ENCODE results near the gene RAPSN. TPM values are rescaled to one million over a fixed set of nuclear protein-coding genes. Genes with fewer than 3 reads are reported as not detected.

Gene RAPSN
- total RNA-seq, 2 experiments from 2014 or later, result 0.36 to 0.81 TPM

- TF ChIP-seq CTCF (IDR thresholded peaks at IDR 0.05), result no peak
- Mint-ChIP-seq H3K36me3 (ENCODE audit: low read depth) (peaks cover 38% of the 10 kb centered on the region), H3K4me3 (no peak overlapping the region), H3K27me3 (no peaks in the 10 kb centered on the region), H3K9me3 (no peaks in the 10 kb centered on the region), H3K4me1 (ENCODE audit: low read depth) (peaks cover 6% of the 10 kb centered on the region), H3K27ac (peak overlapping the region; percentile 52)
- intact Hi-C loops (cut with micrococcal nuclease), result no loop called here
- ChIA-PET CTCF (no interaction called here), POLR2A (no interaction called here)
- DNase-seq (no peak), ATAC-seq (no peak)
These were observed 18.4 kb upstream of the RAPSN start for GRCh38 chr11:47467357-47467756.

- peak overlapping the region; percentile 52 for H3K27ac Mint-ChIP-seq
- no peak overlapping the region for H3K4me3 Mint-ChIP-seq
- DNase-seq (no peak), ATAC-seq (no peak)
- peaks cover 37% of the 10 kb centered on the region for H3K36me3 Mint-ChIP-seq (ENCODE audit: low read depth)
- intact Hi-C loops (cut with micrococcal nuclease), result no loop called here
- CTCF ChIA-PET, result no interaction called here
- peaks cover 6% of the 10 kb centered on the region for H3K4me1 Mint-ChIP-seq (ENCODE audit: low read depth)
- no peaks in the 10 kb centered on the region for H3K27me3 Mint-ChIP-seq
- POLR2A ChIA-PET, result no interaction called here
- no peak for TF ChIP-seq CTCF (IDR thresholded peaks at IDR 0.05)
- H3K9me3 Mint-ChIP-seq, result no peaks in the 10 kb centered on the region
These were observed 17.8 kb upstream of the RAPSN start for GRCh38 chr11:47466701-47467250.

GRCh38 chr11:47466201-47466600 is 17.3 kb upstream of the RAPSN start:
- DNase-seq, result no peak
- intact Hi-C loops (cut with micrococcal nuclease), result no loop called here
- H3K4me1 Mint-ChIP-seq (ENCODE audit: low read depth), result peaks cover 6% of the 10 kb centered on the region
- ChIA-PET CTCF (no interaction called here), POLR2A (interaction anchor here (0.7 kb wide), 2 partner anchors 204 to 219 kb away, joined by 3 read pairs; no protein-coding TSS in a partner anchor)
- ATAC-seq, result no peak
- no peaks in the 10 kb centered on the region for H3K9me3 Mint-ChIP-seq
- peaks cover 35% of the 10 kb centered on the region for H3K36me3 Mint-ChIP-seq (ENCODE audit: low read depth)
- no peak for TF ChIP-seq CTCF (IDR thresholded peaks at IDR 0.05)
- H3K4me3 Mint-ChIP-seq, result no peak overlapping the region
- peak overlapping the region; percentile 38 for H3K27ac Mint-ChIP-seq
- H3K27me3 Mint-ChIP-seq, result no peaks in the 10 kb centered on the region

GRCh38 chr11:47464483-47464882 is 15.5 kb upstream of the RAPSN start:
- H3K27me3 Mint-ChIP-seq, result no peaks in the 10 kb centered on the region
- peaks cover 6% of the 10 kb centered on the region for H3K4me1 Mint-ChIP-seq (ENCODE audit: low read depth)
- intact Hi-C loops (cut with micrococcal nuclease), result no loop called here
- H3K9me3 Mint-ChIP-seq, result no peaks in the 10 kb centered on the region
- DNase-seq, result peak; percentile 12
- CTCF ChIA-PET, result interaction anchor here (0.7 to 1.5 kb wide), 5 partner anchors 8 to 285 kb away, joined by 3 to 5 read pairs (median 3); no protein-coding TSS in a partner anchor
- no peak overlapping the region for H3K4me3 Mint-ChIP-seq
- no peak for TF ChIP-seq CTCF (IDR thresholded peaks at IDR 0.05)
- peak overlapping the region; percentile 55 for H3K27ac Mint-ChIP-seq
- peaks cover 26% of the 10 kb centered on the region for H3K36me3 Mint-ChIP-seq (ENCODE audit: low read depth)
- ATAC-seq, result peak; percentile 30
- POLR2A ChIA-PET, result no interaction called here

- peaks cover 11% of the 10 kb centered on the region for H3K36me3 Mint-ChIP-seq (ENCODE audit: low read depth)
- H3K27me3 Mint-ChIP-seq, result no peaks in the 10 kb centered on the region
- H3K4me3 Mint-ChIP-seq, result no peak overlapping the region
- no peak for TF ChIP-seq CTCF (IDR thresholded peaks at IDR 0.05)
- H3K4me1 Mint-ChIP-seq (ENCODE audit: low read depth), result no peaks in the 10 kb centered on the region
- intact Hi-C loops (cut with micrococcal nuclease), result no loop called here
- H3K9me3 Mint-ChIP-seq, result no peaks in the 10 kb centered on the region
- ChIA-PET CTCF (interaction anchor here (1.5 kb wide), 1 partner anchor 18 kb away, joined by 6 read pairs; no protein-coding TSS in a partner anchor), POLR2A (no interaction called here)
- ATAC-seq (no peak), DNase-seq (no peak)
- no peak overlapping the region for H3K27ac Mint-ChIP-seq
These were observed 12.9 kb upstream of the RAPSN start for GRCh38 chr11:47461876-47462275.

Data from activated CD8-positive, alpha-beta T cell treated with anti-CD3 and anti-CD28 coated beads for 36 hours (primary cell).